ENCODE results near the gene RNF11.
A peak's percentile ranks its signal among the peaks of the same experiment; 100 is the strongest.
"Not testable (repeated sequence)": the region's sequence is repeated elsewhere in the genome, so short reads cannot be mapped to it uniquely, and the experiment has no call there.

The RNF11 gene

DNA sequence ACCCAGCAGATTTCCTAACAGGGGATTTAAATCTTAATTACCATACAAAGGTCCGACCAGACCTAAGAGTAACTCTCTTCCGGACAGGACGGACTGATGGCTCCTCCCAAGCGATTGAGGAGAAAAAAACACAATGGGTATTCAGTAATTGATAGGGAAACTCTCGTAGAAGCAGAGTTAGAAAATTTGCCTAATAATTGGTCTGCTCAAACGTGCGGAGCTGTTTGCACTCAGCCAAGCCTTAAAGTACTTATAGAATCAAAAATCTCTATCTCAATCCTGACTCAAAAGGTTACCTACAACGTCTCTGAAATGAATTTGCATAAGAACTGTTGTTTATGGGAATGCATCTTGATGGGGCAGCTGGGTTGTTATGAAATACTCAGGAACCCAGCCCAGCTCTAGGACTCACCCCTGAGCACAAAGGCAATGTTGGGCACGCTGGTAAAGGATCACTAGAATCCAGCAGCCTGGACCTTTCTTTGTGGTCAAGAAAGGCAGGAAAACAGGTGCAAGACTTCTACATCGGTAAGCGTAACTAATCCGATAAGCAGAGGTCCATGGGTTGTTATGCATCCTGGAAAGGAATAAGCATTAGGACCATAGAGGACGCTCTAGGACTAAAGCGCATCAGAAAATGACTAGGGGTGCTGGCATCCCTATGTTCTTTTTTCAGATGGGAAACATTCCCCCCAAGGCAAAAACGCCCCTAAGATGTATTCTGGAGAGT lies 8.7 kb upstream of the RNF11 start:
- not testable (repeated sequence) for DNase-seq (ENCODE audit: low read depth in 2 of 2)

DNA sequence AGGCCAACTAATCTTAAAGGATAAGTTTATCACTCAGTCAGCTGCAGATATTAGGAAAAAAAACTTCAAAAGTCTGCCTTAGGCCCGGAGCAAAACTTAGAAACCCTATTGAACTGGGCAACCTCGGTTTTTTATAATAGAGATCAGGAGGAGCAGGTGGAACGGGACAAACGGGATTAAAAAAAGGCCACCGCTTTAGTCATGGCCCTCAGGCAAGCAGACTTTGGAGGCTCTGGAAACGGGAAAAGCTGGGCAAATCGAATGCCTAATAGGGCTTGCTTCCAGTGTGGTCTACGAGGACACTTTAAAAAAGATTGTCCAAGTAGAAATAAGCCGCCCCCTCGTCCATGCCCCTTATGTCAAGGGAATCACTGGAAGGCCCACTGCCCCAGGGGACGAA lies 7.6 kb upstream of the RNF11 start:
- not testable (repeated sequence) for DNase-seq (ENCODE audit: low read depth in 2 of 2)

DNA sequence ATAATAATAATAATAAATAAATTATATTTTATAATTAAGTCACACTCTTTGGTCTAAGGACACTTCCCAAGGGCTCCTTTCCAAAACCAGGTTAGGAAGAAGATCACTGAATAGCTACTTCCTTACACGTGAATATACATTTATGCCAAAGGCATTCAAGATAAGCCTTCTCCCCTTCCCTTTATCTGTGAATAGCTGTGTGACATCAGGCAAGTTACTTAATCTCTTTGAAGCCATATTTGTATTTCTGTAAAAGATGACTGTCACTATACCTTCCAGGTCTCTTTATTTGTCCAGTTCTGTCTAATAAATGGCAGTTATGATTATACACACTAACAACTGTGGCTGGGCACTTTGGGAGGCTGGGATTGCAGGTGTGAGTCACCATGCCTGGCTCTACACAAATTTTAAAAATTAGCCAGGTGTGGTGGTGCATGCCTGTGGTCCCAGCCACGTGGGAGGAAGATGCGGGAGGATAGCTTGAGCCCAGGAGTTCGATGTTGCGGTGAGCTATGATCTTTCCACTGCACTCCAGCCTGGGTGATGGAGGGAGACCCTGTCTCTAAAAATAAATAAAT lies 5.5 kb upstream of the RNF11 start:
- no peak for DNase-seq (ENCODE audit: low read depth in 2 of 2)

GRCh38 chr1:51231120-51231519 lies 5.0 kb upstream of the RNF11 start:
- no peak for DNase-seq (ENCODE audit: low read depth in 2 of 2)

DNA sequence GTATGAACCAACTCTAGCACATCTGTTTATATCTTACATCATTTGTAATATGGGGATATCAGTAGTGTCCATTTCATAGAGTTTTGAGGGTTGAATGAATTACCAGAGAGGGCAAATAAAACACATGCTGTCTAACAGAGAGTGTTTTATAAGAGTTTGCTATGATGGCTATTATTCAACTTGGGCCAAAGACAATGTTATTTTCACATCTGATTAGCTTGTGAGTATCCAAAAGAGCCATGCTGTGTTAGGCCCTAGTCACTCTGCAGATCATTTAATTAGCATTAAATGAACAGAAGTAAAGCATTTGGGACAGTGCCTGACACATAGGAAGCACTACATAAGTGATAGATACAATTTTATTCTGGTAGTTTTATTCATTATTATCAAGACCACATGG lies 4.2 kb upstream of the RNF11 start:
- no peak for DNase-seq (ENCODE audit: low read depth in 2 of 2)

DNA sequence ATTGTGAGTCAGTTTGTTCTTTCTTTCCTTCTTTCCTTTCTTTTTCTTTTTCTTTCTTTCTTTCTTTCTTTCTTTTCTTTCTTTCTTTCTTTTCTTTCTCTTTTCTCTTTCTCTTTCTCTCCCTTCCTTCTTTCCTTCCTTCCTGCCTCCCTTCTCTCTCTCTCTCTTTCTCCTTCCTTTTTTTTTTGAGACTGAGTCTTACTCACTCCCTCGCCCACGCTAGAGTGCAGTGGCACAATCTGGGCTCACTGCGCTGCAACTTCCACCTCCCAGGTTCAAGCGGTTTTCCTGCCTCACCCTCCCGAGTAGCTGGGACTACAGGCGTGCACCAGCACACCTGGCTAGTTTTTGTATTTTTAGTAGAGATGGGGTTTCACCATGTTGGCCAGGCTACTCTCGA lies 1.8 kb upstream of the RNF11 start:
- not testable (repeated sequence) for DNase-seq (ENCODE audit: low read depth in 2 of 2)

GRCh38 chr1:51234721-51235425 lies 1.2 kb upstream of the RNF11 start:
- peak; percentile 9 to 24 for DNase-seq (ENCODE audit: low read depth in 2 of 2)

DNA sequence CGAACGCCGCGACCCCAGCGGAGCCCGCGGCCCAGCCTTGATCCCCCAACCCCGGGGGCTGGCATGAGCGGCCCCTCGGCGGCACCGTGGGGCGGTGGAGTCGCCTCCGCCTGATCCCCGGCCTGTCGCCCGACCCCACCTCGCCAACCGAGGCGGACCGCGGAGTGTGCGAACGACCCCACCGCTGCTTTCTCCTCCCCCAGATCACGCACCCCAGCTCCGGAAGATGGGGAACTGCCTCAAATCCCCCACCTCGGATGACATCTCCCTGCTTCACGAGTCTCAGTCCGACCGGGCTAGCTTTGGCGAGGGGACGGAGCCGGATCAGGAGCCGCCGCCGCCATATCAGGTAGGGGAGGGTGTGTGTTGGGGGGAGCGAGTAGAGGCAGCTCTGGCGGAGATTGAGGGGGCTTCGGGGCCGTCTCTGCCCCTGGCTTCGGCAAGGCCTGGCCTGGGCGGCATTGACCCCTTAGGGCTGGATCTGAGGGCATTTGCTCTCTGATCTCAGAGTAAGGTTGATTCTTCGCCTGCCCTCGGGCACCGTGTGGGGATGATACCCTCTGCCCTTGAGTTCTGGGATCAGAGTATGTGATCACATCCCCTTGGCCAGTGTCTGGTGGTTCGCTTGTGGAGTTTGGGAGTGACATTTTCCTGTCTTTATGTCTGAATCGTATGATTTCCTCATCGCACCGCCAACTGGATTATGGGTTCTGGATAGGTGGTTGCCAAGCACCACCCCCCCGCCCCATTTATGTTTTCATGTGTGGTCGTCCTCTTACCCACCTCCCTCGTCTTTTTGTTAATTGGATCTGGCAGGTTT lies 668 bp downstream of the RNF11 start:
- peak; percentile 6 to 17 for DNase-seq (ENCODE audit: low read depth in 2 of 2)

DNA sequence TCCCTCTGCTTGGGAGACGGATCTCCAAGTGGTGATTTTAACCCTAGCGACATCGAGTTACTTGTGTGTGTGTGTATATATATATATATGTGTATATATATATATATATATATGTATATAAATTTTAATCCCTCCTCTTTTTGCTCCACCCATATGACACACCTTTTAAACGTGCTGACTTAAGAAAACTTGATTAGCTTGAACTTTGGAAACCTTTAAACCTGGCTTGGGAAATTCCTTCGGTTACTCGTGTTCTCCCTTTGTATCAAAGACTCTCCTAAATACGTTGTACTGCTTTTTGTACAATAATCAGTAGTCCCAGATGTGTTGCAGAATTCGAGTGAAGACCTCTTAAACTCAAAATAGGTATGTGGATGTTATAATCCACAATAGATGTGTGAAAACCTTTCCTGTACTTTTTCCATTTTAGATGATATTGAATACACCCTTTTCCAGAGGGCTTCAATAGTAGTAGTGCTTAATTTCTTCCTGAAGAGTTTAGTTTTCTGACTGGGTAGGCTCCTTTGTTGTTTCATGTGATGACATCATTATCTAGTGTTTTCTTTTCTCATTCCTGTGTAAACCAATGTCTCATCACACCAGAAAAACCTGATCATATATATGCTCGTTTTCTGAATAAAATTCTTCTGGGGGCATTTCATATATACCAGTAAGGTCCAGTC lies 1.4 kb downstream of the RNF11 start:
- no peak for DNase-seq (ENCODE audit: low read depth in 2 of 2)

- no peak for DNase-seq (ENCODE audit: low read depth in 2 of 2)
Observed at GRCh38 chr1:51238034-51238403, 1.9 kb downstream of the RNF11 start.

DNA sequence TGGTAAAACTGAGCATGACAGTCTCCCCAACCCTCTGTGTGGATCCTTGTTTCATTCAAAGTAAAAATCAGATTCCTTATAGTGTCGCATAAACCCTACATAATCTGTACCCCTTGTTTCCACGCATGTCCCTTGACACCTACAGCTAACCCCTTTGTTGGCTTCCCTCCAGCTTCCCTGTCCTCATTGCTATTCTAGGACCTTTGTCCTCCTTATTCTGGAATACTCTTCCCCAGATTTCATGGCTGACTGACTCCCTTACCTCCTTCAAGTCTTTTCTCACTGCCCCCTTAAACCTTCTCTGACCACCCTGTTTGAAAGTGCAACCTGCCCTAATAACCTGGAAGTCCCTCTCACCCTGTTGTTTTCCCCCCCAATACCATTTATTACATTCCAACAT lies 4.0 kb downstream of the RNF11 start:
- DNase-seq (ENCODE audit: low read depth in 2 of 2) = no peak

DNA sequence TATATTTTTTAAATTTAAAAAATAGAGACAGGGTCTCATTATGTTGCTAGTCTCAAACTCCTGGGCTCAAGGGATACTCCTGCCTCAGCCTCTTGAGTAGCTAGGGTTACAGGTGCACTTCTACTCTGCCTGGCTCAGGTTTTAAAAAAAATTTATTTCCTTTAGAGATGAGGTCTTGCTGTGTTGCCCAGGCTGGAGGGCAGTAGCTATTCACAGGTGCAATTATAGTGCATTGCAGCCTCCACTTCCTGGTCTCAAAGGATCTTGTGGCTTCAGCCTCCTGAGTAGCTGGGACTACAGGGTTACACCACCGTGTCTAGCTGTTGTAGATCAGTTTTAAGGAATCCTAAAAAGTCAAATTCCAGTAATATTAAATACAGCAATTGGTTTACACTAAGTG lies 5.0 kb downstream of the RNF11 start:
- DNase-seq (ENCODE audit: low read depth in 2 of 2) = no peak

GRCh38 chr1:51242546-51242945 lies 6.5 kb downstream of the RNF11 start:
- no peak for DNase-seq (ENCODE audit: low read depth in 2 of 2)

- no peak for DNase-seq (ENCODE audit: low read depth in 2 of 2)
Observed at GRCh38 chr1:51247022-51247421, 10.9 kb downstream of the RNF11 start.

GRCh38 chr1:51247499-51247898 lies 11.4 kb downstream of the RNF11 start:
- no peak for DNase-seq (ENCODE audit: low read depth in 2 of 2)

DNA sequence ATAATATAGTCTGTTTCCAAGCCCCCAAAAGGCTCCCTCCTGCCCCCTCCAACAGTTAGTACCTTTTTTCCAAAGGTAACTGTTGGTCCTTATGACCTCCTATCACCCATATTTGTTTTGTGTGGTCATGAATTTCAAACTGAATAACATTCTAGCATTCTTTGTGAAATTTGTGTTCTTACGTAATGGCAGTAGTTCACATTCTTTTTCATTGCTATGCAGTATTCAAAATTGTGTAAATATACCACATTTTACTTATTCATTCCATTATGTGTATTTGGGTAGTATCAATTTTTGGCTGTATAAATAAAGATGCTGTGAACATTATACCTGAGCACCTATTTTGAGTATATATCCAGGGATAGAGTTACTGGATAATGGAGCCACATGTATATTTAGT lies 13.4 kb downstream of the RNF11 start:
- DNase-seq (ENCODE audit: low read depth in 2 of 2) = no peak

DNA sequence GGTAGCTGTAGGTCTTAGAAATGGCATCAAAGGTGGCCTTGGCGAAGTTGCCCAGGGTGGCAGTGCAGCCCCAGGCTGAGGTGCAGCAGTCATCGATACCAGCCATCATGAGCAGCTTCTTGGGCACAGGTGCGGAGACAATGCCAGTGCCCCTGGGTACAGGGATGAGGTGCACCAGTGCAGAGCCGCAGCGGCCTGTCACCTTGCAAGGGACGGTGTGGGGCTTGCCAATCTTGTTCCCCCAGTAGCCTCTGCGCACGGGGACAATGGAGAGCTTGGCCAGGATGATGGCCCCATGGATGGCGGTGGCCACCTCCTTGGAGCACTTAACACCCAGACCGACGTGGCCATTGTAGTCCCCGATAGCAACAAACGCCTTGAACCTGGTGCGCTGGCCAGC lies 14.7 kb downstream of the RNF11 start:
- DNase-seq (ENCODE audit: low read depth in 2 of 2) = not testable (repeated sequence)

DNA sequence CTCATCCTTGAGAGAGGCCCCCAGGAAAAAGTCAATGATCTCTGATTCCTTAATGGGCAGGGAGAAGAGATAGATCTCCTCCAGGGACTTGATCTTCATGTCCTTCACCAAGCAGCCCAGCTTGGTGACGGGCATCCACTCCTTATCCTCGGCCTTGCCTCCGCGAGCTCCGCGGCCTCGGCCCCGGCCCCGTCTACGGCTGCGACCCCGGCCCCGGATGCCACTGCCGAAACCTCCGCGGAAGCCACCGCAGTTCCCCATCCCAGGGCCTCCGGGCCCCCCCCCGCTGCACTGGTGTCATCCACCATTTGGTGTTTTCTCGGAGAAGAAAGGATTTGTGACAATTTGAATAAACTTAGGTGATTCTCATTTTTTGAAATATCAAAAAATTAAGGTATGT lies 15.1 kb downstream of the RNF11 start:
- not testable (repeated sequence) for DNase-seq (ENCODE audit: low read depth in 2 of 2)

- no peak for DNase-seq (ENCODE audit: low read depth in 2 of 2)
Observed at GRCh38 chr1:51252366-51252765, 16.3 kb downstream of the RNF11 start.

DNA sequence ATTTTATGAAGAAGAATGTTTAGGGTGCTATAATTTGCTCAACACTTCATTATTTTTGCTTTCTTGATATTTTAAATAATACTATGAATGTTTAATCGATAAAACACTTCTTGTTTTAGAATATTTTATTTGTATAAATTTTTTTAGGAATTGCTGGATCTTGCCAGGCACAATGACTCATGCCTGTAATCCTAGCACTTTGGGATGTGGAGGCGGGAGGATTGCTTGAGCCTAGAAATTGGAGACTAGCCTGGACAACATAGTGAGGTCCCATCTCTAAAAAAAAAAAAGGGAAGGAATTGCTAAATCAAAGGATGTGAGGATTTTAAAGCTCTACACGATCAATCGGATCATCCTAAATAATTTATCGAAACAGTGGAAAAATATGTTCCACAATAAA lies 17.6 kb downstream of the RNF11 start:
- DNase-seq (ENCODE audit: low read depth in 2 of 2) = no peak

GRCh38 chr1:51255331-51255730 lies 19.3 kb downstream of the RNF11 start:
- no peak for DNase-seq (ENCODE audit: low read depth in 2 of 2)
